HG02678 (cell line): ENCODE data around the gene SRPRB.

ENCODE experiments used
- ATAC-seq: cut with Tn5 transposase; IDR thresholded peaks from one replicate; pipeline ENCODE4 v1.9.1; 2021; ENCODE audit warnings: mild to moderate bottlenecking, moderate library complexity; ENCODE audit not compliant: unreplicated experiment

The SRPRB gene

GRCh38 chr3:133863911-133864310 is 58.3 kb downstream of the SRPRB start:
- ATAC-seq: no peak

DNA sequence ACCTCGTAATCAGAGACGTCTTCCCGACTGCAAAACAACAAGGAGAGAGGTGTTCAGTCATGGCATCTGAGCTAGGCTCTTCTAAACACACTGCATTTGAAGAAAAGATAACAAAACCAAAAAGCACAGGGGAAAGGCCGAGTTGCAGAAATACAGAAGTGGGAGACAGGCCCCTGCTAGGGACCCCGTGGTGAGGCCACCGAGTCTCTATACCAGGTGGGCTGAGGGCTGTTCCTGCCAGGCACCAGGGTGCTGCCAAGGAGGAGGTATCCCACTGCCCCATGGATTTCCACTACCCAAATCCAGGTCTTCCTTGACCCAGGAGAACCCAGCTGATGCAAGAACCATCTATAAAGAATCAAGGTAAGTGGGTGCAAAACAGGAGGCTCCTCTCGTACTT is 59.0 kb downstream of the SRPRB start:
- ATAC-seq: no peak

DNA sequence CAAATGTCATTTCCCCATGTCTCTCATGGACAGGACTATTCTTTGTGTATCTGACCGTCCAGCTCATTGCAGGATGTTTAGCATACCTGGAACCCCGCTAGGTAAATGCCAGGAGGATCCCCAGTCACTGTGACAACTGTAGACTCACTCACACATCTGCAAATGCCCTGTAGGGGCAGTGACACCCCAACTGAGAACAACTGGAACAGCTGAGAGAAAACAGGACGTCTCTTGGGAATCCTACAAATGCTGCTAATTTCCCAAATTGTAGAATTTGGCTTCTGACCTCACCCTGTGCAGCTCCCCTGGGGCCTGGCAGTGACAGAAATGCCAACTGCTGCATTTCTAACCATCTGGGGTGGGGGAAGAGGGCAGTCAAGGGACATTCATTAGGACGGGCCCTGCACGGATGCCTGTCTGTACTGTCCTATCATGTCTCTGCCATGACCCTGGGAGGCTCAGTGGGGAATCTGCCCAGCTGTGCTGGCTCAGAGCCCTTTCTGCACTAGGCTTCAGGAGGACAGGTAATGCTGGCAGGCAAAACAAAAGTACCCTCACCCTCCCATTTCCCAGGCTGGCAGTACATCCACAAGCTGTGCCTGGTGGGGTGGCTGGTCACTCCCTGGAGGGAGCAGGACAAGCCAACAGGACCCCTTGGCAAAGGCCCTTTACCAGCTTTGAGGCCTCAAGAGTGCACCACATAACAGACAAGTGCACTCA is 59.7 kb downstream of the SRPRB start:
- ATAC-seq: no peak

DNA sequence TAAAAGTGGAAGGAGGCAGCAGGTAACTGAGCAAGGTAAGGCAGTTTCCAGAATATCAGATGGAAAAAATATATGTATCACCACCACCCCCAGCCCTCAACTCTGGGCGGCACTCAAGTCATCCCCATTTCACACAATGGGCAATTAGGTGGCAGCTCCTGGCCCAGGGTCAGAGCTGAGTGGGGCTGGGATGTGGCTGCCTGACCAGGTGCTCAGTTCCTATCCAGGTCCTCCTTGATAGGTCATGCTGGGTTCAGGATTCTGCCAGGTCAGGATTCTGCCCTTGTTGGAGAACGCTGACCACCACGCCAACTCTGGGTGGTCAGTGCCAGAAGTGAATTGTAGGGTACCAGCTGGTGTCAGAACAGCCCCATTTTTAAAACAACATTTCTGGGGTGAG is 60.5 kb downstream of the SRPRB start:
- ATAC-seq: no peak

GRCh38 chr3:133868186-133868585 is 62.6 kb downstream of the SRPRB start:
- no peak for ATAC-seq

GRCh38 chr3:133868758-133869475 is 63.3 kb downstream of the SRPRB start:
- ATAC-seq: no peak

- ATAC-seq: no peak
Observed at GRCh38 chr3:133869586-133869985, 64.0 kb downstream of the SRPRB start.

DNA sequence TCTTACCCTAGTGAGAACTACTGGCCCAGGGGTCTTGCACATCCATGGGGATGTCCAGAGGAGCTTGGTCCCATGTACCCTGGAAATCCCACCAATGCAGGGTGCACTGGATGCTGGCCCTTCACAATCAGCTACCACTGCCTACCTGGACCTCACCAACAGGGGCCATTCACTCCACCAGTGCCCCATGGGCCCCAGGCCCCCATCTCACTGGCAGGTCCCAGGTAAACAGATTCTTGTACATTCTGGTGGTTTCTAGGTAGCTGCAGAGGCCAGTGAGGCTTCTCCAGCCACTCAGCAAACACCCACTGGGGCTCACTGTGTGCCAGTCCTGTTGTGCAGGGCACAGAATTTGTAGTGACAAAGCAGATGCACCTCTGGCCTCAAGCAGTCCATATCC is 65.2 kb downstream of the SRPRB start:
- no peak for ATAC-seq
